Uterus (tissue), 4 donors: ENCODE data around the gene CEACAM16. TPM values are rescaled to one million over a fixed set of nuclear protein-coding genes. Genes with fewer than 3 reads are reported as not detected.
"Not testable (repeated sequence)": the region's sequence is repeated elsewhere in the genome, so short reads cannot be mapped to it uniquely, and the experiment has no call there.

Source experiments
- DNase-seq, 2 donors: peaks; one replicate each; pipeline ENCODE4 v3.0.0-alpha.2; 2019 to 2020
- H3K27ac ChIP-seq, 2 donors: fragments of 200-600 bp; sonication (generic); 1 replicate in 1 of 2; 2 replicates in 1 of 2; pipeline ENCODE4 v1.5.1; 2016 to 2018
- H3K27me3 ChIP-seq, 2 donors: fragments of 200-600 bp; sonication (generic); one replicate each; pipeline ENCODE4 v1.5.1; 2018 to 2019; ENCODE audit warnings: control low read depth in 1 of 2
- H3K36me3 ChIP-seq, 2 donors: fragments of 200-600 bp; sonication (generic); one replicate each; pipeline ENCODE4 v1.5.1; 2019; ENCODE audit warnings: control low read depth in 1 of 2
- H3K4me1 ChIP-seq, 2 donors: fragments of 200-600 bp; sonication (generic); one replicate each; pipeline ENCODE4 v1.5.1; 2018 to 2019; ENCODE audit warnings: control low read depth in 1 of 2
- H3K4me3 ChIP-seq, 2 donors: fragments of 200-600 bp; sonication (generic); 1 replicate in 1 of 2; 2 replicates in 1 of 2; pipeline ENCODE4 v1.5.1; 2018 to 2019; ENCODE audit warnings: mild to moderate bottlenecking in 1 of 2
- H3K9me3 ChIP-seq, 2 donors: fragments of 200-600 bp; sonication (generic); one replicate each; pipeline ENCODE4 v1.5.1; 2019; ENCODE audit warnings: control low read depth in 1 of 2
- POLR2A ChIP-seq, 2 donors: fragments of 450-650 bp; IDR thresholded peaks; one replicate each; pipeline ENCODE4 v1.6.1; 2016; ENCODE audit warnings: antibody characterized with exemption in 2 of 2, mild to moderate bottlenecking in 1 of 2, moderate library complexity in 1 of 2
- intact Hi-C: fragments of 100-400 bp; cut with DNase I; formaldehyde crosslinking; loops from one replicate; pipeline ENCODE4 v1.15.1; 2023; ENCODE audit warnings: low total_unique reads
- total RNA-seq, 4 donors: library from RNA; depleted of rRNA in 3 of 4; stranded (reverse); fragments of >200 nt in 3 of 4; gene quantifications; one replicate each; pipeline versions ENCODE4 v1.1.0 to v1.2.4, GENCODE V29; 2014 to 2023
- TF ChIP-seq, protein P1 (sequence below), 4 experiments: fragments of 200-600 bp in 2 of 4; fragments of 450-650 bp in 2 of 4; sonication (generic) in 2 of 4; IDR thresholded peaks; one replicate each; pipeline ENCODE4 v1.5.1; 2016 to 2019; ENCODE audit warnings: antibody characterized with exemption in 4 of 4, mild to moderate bottlenecking in 2 of 4, moderate library complexity in 1 of 4
- donor health status: DM: yes; HTN: yes; CAD: no.

CEACAM16 gene
- total RNA-seq, 4 donors from 2014 or later: not detected

DNA sequence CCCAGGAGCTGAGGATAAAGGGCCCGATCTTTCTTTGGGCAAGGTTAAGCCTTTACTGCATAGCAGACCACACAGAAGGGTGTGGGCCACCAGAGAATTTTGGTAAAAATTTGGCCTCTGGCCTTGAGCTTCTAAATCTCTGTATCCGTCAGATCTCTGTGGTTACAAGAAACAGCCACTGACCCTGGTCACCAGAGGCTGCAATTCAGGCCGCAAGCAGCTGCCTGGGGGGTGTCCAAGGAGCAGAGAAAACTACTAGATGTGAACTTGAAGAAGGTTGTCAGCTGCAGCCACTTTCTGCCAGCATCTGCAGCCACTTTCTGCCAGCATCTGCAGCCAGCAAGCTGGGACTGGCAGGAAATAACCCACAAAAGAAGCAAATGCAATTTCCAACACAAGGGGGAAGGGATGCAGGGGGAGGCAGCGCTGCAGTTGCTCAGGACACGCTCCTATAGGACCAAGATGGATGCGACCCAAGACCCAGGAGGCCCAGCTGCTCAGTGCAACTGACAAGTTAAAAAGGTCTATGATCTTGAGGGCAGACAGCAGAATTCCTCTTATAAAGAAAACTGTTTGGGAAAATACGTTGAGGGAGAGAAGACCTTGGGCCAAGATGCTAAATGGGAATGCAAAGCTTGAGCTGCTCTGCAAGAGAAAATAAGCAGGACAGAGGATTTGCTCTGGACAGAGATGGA, 36.1 kb upstream of the CEACAM16 start:
- TF ChIP-seq, protein P1, sequence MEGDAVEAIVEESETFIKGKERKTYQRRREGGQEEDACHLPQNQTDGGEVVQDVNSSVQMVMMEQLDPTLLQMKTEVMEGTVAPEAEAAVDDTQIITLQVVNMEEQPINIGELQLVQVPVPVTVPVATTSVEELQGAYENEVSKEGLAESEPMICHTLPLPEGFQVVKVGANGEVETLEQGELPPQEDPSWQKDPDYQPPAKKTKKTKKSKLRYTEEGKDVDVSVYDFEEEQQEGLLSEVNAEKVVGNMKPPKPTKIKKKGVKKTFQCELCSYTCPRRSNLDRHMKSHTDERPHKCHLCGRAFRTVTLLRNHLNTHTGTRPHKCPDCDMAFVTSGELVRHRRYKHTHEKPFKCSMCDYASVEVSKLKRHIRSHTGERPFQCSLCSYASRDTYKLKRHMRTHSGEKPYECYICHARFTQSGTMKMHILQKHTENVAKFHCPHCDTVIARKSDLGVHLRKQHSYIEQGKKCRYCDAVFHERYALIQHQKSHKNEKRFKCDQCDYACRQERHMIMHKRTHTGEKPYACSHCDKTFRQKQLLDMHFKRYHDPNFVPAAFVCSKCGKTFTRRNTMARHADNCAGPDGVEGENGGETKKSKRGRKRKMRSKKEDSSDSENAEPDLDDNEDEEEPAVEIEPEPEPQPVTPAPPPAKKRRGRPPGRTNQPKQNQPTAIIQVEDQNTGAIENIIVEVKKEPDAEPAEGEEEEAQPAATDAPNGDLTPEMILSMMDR (IDR thresholded peaks at IDR 0.05): no peak
- TF ChIP-seq POLR2A (IDR thresholded peaks at IDR 0.05): no peak
- Histone ChIP-seq H3K4me1 (no peaks in the 10 kb centered on the region), H3K27ac (no peak overlapping the region), H3K36me3 (no peaks in the 10 kb centered on the region), H3K9me3 (no peaks in the 10 kb centered on the region), H3K27me3 (no peaks in the 10 kb centered on the region), H3K4me3 (no peak overlapping the region)
- intact Hi-C loops: no loop called here
- no peak for DNase-seq

DNA sequence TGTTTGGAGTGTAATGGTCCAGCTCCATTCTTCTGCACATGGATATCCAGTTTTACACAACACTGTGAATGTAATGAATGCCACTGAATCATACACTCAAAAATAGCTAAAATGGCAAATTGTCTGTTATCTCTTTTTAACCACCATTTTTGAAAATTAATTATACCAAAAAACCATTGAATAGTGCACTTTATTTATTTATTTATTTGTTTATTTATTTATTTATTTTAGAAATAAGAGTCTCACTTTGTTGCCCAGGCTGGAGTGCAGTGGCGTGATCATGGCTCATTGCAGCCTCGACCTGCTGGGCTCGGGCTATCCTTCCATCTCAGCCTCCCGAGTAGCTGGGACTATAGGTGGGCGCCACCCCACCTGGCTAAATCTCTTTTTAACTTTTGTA, 35.0 kb upstream of the CEACAM16 start:
- no peak for DNase-seq
- H3K9me3 ChIP-seq: no peaks in the 10 kb centered on the region
- H3K4me1 ChIP-seq: no peaks in the 10 kb centered on the region
- no peaks in the 10 kb centered on the region for H3K27me3 ChIP-seq
- no peak overlapping the region for H3K4me3 ChIP-seq
- no peak overlapping the region for H3K27ac ChIP-seq
- no peaks in the 10 kb centered on the region for H3K36me3 ChIP-seq
- intact Hi-C loops: no loop called here
- TF ChIP-seq, protein P1 (IDR thresholded peaks at IDR 0.05): no peak
- TF ChIP-seq POLR2A (IDR thresholded peaks at IDR 0.05): no peak

DNA sequence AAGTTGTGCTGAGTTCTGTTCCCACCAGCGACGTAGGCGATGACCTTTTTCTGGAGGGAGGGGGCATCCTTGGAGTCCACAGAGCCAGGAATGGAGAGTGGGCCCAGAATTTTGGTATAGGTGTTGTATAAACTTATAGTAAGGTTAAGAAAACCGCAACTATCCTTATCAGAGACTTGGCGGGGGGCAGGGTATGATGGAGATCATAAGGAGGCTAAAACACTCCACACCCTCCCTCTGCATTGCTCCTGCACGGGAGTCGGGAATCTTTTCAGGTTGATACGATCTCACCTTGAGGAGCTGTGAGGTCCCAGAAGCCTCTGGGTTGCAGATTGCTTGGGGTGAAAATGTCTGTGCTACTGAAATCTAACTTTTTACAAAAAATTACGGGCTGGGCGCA, 34.0 kb upstream of the CEACAM16 start:
- intact Hi-C loops: no loop called here
- Histone ChIP-seq H3K4me3 (no peak overlapping the region), H3K9me3 (no peaks in the 10 kb centered on the region)

DNA sequence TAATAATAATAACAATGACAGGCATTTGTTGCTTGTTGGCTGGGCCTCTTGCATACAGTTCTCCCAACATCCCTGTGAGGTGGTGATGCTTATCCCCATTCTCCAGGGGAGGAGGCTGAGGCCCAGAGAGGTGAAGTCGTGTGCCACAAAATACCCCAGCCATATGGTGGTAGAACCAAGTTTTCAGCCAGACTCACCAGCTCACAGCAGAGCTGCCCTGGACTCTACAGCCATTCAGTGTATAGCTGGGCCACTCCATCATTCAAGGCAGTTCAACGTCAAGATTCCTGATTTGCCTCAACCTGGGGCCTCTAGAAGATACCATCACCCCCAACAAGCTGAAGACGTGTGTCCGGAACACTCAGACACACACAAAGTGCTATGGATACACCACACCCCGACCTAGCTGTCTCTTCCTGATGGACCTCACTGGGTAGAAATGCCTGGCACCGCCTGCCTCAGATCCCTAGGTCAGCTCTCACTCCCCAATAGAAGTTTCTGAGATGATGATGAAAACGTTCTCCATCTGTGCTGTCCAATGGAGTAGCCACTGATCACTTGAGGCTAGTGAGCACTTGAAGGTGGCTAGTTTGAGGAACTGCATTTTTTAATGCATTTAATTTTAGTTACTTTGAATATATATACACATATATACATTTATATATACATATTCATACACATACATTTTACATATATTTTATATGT, 31.9 kb upstream of the CEACAM16 start:
- Histone ChIP-seq H3K4me3 (no peak overlapping the region), H3K36me3 (no peaks in the 10 kb centered on the region), H3K27me3 (no peaks in the 10 kb centered on the region), H3K9me3 (no peaks in the 10 kb centered on the region), H3K4me1 (no peaks in the 10 kb centered on the region), H3K27ac (no peak overlapping the region)
- intact Hi-C loops: no loop called here
- DNase-seq: no peak
- TF ChIP-seq POLR2A (IDR thresholded peaks at IDR 0.05): no peak
- TF ChIP-seq, protein P1 (IDR thresholded peaks at IDR 0.05): no peak

More for the DNA sequence above, 34.0 kb upstream of the CEACAM16 start:
- no peaks in the 10 kb centered on the region for H3K27me3 ChIP-seq
- TF ChIP-seq, protein P1 (IDR thresholded peaks at IDR 0.05): no peak
- no peak for TF ChIP-seq POLR2A (IDR thresholded peaks at IDR 0.05)
- H3K27ac ChIP-seq: no peak overlapping the region
- no peaks in the 10 kb centered on the region for H3K4me1 ChIP-seq
- no peaks in the 10 kb centered on the region for H3K36me3 ChIP-seq
- no peak for DNase-seq

DNA sequence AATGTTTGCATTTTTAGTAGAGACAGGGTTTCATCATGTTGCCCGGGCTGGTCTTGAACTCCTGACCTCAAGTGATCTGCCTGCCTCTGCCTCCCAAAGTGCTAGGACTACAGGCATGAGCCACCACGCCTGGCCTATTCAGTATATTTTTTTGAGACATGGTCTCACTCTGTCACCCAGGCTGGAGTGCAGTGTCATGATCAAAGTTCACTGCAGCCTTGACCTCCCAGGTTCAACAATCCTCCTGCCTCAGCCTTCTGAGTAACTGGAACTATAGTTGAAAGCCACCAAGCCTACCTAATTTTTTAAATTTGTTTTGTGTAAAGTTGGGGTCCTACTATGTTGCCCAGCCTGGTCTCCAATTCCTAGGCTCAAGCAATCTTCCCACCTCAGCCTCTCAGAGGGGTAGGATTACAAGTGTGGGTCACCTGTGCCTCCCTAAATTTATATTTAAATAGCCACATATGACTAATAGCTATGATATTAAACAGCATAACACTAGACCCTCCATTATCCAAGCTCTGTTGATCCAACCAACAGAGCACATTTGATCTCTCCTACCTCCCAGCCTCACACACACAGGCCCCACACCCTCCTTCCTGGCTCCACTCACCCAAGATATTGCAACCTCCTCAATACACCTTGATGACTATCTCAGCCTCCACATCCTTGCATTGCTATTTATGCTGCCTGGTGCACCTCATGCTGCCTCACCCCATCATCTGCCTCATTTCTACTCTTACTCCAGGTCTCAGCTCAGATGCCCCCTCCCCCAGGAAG, 29.8 kb upstream of the CEACAM16 start:
- no peaks in the 10 kb centered on the region for H3K4me1 ChIP-seq
- DNase-seq: no peak
- TF ChIP-seq, protein P1 (IDR thresholded peaks at IDR 0.05): no peak

DNA sequence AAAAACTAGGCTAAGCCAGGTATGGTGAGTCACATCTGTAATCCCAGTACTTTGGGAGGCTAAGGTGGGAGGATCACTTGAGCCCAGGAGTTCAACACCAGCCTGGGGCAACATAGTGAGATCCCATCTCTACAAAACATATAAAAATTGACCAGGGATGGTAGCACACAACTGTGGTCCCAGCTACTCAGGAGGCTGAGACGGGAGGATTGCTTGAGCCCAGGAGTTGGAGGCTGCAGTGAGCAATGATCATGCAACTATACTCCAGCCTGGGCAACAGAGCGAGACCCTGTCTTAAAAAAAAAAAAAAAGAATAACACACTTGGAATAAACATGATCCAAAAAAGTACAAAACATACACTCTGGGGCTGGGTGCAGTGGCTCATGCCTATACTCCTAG, 28.9 kb upstream of the CEACAM16 start:
- H3K27me3 ChIP-seq, H3K27ac ChIP-seq, DNase-seq, H3K36me3 ChIP-seq, intact Hi-C loops, H3K4me3 ChIP-seq, H3K4me1 ChIP-seq, H3K9me3 ChIP-seq: not testable (repeated sequence)

More for the DNA sequence above, 29.8 kb upstream of the CEACAM16 start:
- no peaks in the 10 kb centered on the region for H3K27me3 ChIP-seq
- no peaks in the 10 kb centered on the region for H3K9me3 ChIP-seq
- no peak overlapping the region for H3K4me3 ChIP-seq
- H3K36me3 ChIP-seq: no peaks in the 10 kb centered on the region
- H3K27ac ChIP-seq: no peak overlapping the region
- intact Hi-C loops: no loop called here
